GM06990 (cell line): ENCODE results near the gene GPR162.

Experiments used
- DNase-seq: peaks from one replicate; pipeline ENCODE4 v3.0.0-alpha.2; 2011; ENCODE audit not compliant: insufficient read length; ENCODE audit errors: extremely low read depth
- H3K27me3 ChIP-seq: replicated peaks from 2 replicates; pipeline ENCODE4 v1.6.0; 2011; ENCODE audit warnings: low read length; ENCODE audit not compliant: control insufficient read depth, insufficient read depth
- H3K36me3 ChIP-seq: 2 replicates; pipeline ENCODE4 v1.5.1; 2011; ENCODE audit warnings: low read length; ENCODE audit not compliant: control insufficient read depth, insufficient read depth
- H3K4me3 ChIP-seq: replicated peaks from 2 replicates; pipeline ENCODE4 v1.5.1; 2011; ENCODE audit warnings: low read depth, mild to moderate bottlenecking, control low read depth, low read length
- CTCF ChIP-seq: IDR thresholded peaks from 2 replicates; pipeline ENCODE4 v1.5.1; 2011; ENCODE audit warnings: low read length, control low read depth, mild to moderate bottlenecking, inconsistent platforms; ENCODE audit not compliant: insufficient read depth, poor library complexity, severe bottlenecking

GPR162 gene

DNA sequence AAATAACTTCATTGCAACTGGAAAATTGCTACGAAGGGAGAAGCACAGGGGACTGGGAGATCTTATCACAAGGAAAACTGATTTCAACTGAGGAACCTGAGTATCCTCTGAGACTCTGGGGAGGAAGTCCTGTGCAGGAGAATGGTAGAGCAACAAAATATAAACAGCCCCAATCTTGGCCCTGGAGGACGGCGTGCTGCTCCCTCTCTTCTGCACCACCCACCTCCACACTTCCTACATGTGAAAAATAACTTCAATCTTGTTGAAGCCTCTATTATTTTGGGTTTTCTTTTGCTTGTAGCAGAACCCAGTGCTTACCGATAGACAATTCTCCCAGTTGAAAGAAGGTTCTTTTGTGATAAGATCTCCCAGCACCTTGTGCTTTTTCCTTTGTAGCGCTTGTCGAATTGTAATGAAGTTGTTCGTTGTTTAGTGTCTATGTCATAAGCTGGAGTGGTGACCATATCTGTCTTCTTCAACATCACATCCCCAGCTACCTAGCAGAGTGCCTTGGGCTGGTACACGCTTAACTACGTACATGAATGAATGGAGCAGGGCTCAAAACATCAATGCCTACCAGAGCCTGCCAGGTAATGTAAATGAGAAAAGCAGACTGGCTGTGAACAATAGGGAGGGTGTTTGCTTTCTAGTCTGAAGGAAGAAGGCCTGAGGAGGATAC is 35.1 kb upstream of the GPR162 start:
- no peak for TF ChIP-seq CTCF
- H3K4me3 ChIP-seq, result no peak overlapping the region
- DNase-seq, result no peak

GRCh38 chr12:6787309-6787708 is 34.3 kb upstream of the GPR162 start:
- TF ChIP-seq CTCF, result no peak
- Histone ChIP-seq H3K27me3 (no peaks in the 10 kb centered on the region), H3K36me3 (no peaks in the 10 kb centered on the region), H3K4me3 (no peak overlapping the region)
- no peak for DNase-seq

More for the DNA sequence above, 35.1 kb upstream of the GPR162 start:
- Histone ChIP-seq H3K36me3 (no peaks in the 10 kb centered on the region), H3K27me3 (no peaks in the 10 kb centered on the region)

DNA sequence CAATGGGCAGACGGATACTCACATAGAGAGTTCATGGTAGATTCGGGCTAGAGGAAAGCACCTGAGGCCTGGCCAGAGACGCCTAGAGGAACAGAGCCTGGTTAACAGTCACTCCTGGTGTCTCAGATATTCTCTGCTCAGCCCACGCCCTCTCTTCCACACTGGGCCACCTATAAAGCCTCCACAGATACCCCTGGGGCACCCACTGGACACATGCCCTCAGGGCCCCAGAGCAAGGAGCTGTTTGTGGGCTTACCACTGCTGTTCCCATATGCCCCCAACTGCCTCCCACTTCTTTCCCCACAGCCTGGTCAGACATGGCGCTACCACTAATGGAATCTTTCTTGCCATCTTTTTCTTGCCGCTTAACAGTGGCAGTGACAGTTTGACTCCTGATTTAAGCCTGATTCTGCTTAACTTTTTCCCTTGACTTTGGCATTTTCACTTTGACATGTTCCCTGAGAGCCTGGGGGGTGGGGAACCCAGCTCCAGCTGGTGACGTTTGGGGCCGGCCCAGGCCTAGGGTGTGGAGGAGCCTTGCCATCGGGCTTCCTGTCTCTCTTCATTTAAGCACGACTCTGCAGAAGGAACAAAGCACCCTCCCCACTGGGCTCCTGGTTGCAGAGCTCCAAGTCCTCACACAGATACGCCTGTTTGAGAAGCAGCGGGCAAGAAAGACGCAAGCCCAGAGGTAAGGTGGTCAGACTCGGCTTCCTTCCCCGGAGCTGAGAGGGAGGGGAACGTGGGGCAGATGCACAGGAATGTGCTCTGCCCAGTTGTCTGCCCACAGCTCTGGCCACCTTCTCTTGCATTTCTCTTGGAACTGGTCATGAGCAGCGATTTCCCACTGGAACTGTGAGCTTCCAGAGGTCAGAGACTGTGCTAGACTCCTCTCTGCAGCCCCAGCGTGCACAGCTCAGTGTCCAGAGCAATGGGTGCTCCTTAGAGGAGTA is 32.4 kb upstream of the GPR162 start, which contains the start of gene CD4:
Gene CD4, plus strand, starts transcription at position 557 of the 953 bp plus-strand sequence. CDS start 10,611 bp downstream, outside the sequence.
- H3K27me3 ChIP-seq, result no peaks in the 10 kb centered on the region
- no peak within 1 kb of the TSS for H3K4me3 ChIP-seq
- DNase-seq, result no peak
- no peaks in the 10 kb centered on the region for H3K36me3 ChIP-seq
- TF ChIP-seq CTCF, result no peak

DNA sequence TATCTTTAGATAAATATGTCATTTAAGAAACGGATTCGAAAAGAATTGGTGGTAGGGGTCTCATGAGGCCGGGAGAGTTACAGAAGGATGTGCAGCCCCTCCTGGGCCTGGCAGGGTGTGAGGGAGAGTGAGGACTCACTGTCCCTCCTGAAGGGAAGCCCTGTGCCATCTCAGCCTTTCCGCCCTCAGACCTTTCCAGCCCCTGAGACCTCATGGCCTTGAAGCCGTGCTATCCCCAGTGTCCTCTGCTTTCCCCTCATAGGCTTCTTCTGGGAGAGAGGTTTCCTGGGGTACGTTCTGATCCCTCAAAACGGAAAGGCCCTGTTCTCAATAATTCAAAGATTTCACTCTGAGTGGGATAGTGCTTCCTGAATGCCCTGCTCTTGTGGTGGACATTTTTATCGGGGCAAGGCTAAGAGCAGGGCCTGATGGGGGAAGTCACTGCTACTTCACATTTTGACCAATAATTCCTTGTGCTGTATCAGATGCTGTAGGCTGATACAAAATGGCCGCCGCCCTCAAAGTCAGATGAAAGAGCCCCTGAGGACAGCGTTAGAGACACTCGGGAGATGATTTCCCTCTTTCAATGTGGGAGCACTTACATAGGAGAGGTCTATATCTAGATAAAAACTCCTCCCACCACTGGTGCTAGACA is 31.0 kb upstream of the GPR162 start:
- Histone ChIP-seq H3K36me3 (no peaks in the 10 kb centered on the region), H3K4me3 (no peak overlapping the region), H3K27me3 (no peaks in the 10 kb centered on the region)
- DNase-seq, result no peak
- no peak for TF ChIP-seq CTCF

GRCh38 chr12:6791931-6792520 is 29.6 kb upstream of the GPR162 start:
- Histone ChIP-seq H3K4me3 (no peak overlapping the region), H3K36me3 (no peaks in the 10 kb centered on the region), H3K27me3 (no peaks in the 10 kb centered on the region)
- no peak for TF ChIP-seq CTCF
- no peak for DNase-seq
